SK-N-SH treated with all-trans-retinoic acid at 6 μM for 48 hours (cell line): ENCODE data around the gene UBTD1.

Experiments used
- ATAC-seq: fragments of 200-7000 bp; cut with Tn5 transposase; 3 replicates; pipeline ENCODE4 v1.9.1; 2020; ENCODE audit warnings: mild to moderate bottlenecking, moderate library complexity
- BACH2 ChIP-seq: fragments of 250-450 bp; sonication (Bioruptor Pico); IDR thresholded peaks from 2 replicates; pipeline ENCODE4 v1.9.0; 2021; ENCODE audit warnings: mild to moderate bottlenecking, borderline replicate concordance
- CSDC2 ChIP-seq: fragments of 250-450 bp; sonication (Bioruptor Pico); IDR thresholded peaks from 2 replicates; pipeline ENCODE4 v1.5.0; 2020; ENCODE audit warnings: mild to moderate bottlenecking, moderate library complexity
- ISL1 ChIP-seq: fragments of 250-450 bp; sonication (Bioruptor Pico); IDR thresholded peaks from 2 replicates; pipeline ENCODE4 v2.1.2; 2022; ENCODE audit warnings: mild to moderate bottlenecking, moderate library complexity
- OSR1 ChIP-seq: fragments of 250-450 bp; sonication (Bioruptor Pico); IDR thresholded peaks from 2 replicates; pipeline ENCODE4 v1.8.0; 2022; ENCODE audit warnings: moderate library complexity, mild to moderate bottlenecking, inconsistent platforms
- PPARA ChIP-seq: fragments of 250-450 bp; sonication (Bioruptor Pico); IDR thresholded peaks from 2 replicates; pipeline ENCODE4 v1.5.0; 2020; ENCODE audit warnings: mild to moderate bottlenecking, borderline replicate concordance
- RARB ChIP-seq: fragments of 250-450 bp; sonication (Bioruptor Pico); IDR thresholded peaks from 2 replicates; pipeline ENCODE4 v1.8.0; 2021; ENCODE audit warnings: mild to moderate bottlenecking, moderate library complexity
- SNAI2 ChIP-seq: fragments of 250-450 bp; sonication (Bioruptor Pico); IDR thresholded peaks from 2 replicates; pipeline ENCODE4 v1.5.0; 2020; ENCODE audit warnings: mild to moderate bottlenecking, moderate library complexity
- TCF4 ChIP-seq: fragments of 250-450 bp; sonication (Bioruptor Pico); IDR thresholded peaks from 2 replicates; pipeline ENCODE4 v1.8.0; 2021; ENCODE audit warnings: mild to moderate bottlenecking, moderate library complexity, borderline replicate concordance
- TOX ChIP-seq: fragments of 250-450 bp; sonication (Bioruptor Pico); IDR thresholded peaks from 2 replicates; pipeline ENCODE4 v1.8.0; 2021; ENCODE audit warnings: mild to moderate bottlenecking, moderate library complexity, borderline replicate concordance
- ZC3H10 ChIP-seq: fragments of 250-450 bp; sonication (Bioruptor Pico); IDR thresholded peaks from 2 replicates; pipeline ENCODE4 v1.5.1; 2021; ENCODE audit warnings: mild to moderate bottlenecking, moderate library complexity
- ZFP30 ChIP-seq: fragments of 450-650 bp; formaldehyde crosslinking; IDR thresholded peaks from 2 replicates; pipeline ENCODE4 v1.5.0; 2022; ENCODE audit warnings: mild to moderate bottlenecking, moderate library complexity
- ZNF565 ChIP-seq: fragments of 450-650 bp; formaldehyde crosslinking; conservative IDR thresholded peaks from 2 replicates; pipeline ENCODE4 v1.5.0; 2020; ENCODE audit warnings: low read depth, mild to moderate bottlenecking, moderate library complexity
- ZNF70 ChIP-seq: fragments of 450-650 bp; formaldehyde crosslinking; IDR thresholded peaks from 2 replicates; pipeline ENCODE4 v1.5.0; 2020; ENCODE audit warnings: mild to moderate bottlenecking, moderate library complexity
- ZNF8 ChIP-seq: fragments of 450-650 bp; formaldehyde crosslinking; IDR thresholded peaks from 2 replicates; pipeline ENCODE4 v1.5.0; 2020; ENCODE audit warnings: mild to moderate bottlenecking, moderate library complexity
- TF ChIP-seq, protein P1 (sequence below): fragments of 250-450 bp; sonication (Bioruptor Pico); IDR thresholded peaks from 2 replicates; pipeline ENCODE4 v1.5.1; 2020; ENCODE audit warnings: low read depth, mild to moderate bottlenecking, moderate library complexity
- TF ChIP-seq, protein P2 (sequence below): fragments of 250-450 bp; sonication (Bioruptor Pico); IDR thresholded peaks from 2 replicates; pipeline ENCODE4 v1.8.0; 2021; ENCODE audit warnings: low read depth, mild to moderate bottlenecking, moderate library complexity, borderline replicate concordance
- TF ChIP-seq, protein P3 (sequence below): fragments of 250-450 bp; sonication (Bioruptor Pico); IDR thresholded peaks from 2 replicates; pipeline ENCODE4 v1.8.0; 2020; ENCODE audit warnings: mild to moderate bottlenecking, moderate library complexity, borderline replicate concordance
- TF ChIP-seq, protein P4 (sequence below): fragments of 250-450 bp; sonication (Bioruptor Pico); IDR thresholded peaks from 2 replicates; pipeline ENCODE4 v1.5.1; 2021; ENCODE audit warnings: mild to moderate bottlenecking, moderate library complexity
- TF ChIP-seq, protein P5 (sequence below): fragments of 250-450 bp; sonication (Bioruptor Pico); IDR thresholded peaks from 2 replicates; pipeline ENCODE4 v1.5.0; 2020; ENCODE audit warnings: mild to moderate bottlenecking, moderate library complexity

Gene UBTD1

DNA sequence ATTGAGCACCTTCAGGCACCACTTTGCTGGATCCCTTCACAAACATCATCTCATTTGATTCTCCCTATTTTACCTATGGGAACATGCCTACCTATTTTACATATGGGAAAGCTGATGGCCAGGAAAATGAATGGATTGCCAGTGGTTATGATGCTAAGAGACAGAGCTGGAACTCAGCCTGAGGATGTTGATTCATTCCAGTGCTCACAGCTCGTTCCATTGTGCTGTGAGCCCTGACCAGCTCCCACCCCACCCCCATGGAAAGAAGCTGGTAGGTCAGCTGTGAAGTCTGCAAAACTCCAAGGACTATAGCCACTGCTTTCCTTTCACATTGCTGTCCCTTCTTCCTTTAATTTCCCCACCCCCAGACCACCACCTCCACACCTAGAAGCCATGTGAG lies 9.6 kb downstream of the UBTD1 start (continued):
- TF ChIP-seq, protein P1, sequence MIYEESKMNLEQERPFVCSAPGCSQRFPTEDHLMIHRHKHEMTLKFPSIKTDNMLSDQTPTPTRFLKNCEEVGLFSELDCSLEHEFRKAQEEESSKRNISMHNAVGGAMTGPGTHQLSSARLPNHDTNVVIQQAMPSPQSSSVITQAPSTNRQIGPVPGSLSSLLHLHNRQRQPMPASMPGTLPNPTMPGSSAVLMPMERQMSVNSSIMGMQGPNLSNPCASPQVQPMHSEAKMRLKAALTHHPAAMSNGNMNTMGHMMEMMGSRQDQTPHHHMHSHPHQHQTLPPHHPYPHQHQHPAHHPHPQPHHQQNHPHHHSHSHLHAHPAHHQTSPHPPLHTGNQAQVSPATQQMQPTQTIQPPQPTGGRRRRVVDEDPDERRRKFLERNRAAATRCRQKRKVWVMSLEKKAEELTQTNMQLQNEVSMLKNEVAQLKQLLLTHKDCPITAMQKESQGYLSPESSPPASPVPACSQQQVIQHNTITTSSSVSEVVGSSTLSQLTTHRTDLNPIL (CRISPR knock-in tag) = no peak

DNA sequence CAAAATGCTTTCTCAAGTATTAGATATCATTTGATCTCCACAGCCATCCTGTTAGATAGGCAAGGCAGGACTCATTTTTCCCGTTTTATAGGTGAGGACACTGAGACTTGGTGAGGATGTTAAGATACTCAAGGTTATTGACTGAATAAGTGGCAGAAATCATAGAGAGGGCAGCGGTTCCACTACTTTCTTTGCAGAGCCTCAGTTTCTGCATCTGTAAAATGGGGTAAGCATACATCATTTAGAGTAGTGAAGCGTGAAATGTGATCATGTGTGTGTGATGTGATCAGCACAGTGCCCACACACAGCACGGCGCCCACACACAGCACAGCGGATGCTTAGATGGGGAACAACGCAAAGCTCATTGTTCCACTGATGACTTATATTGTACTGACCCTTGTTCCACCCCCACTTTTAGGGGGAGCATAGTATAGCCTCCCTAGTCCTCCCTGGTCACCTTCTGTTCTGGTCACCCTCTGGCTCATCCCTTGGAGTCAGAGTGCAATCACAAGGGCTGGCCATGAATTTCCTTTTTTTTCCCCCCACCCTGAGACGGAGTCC lies 10.5 kb downstream of the UBTD1 start:
- ATAC-seq = no peak
- TF ChIP-seq BACH2 = no peak
- TF ChIP-seq, all 23 proteins: peak for 0

DNA sequence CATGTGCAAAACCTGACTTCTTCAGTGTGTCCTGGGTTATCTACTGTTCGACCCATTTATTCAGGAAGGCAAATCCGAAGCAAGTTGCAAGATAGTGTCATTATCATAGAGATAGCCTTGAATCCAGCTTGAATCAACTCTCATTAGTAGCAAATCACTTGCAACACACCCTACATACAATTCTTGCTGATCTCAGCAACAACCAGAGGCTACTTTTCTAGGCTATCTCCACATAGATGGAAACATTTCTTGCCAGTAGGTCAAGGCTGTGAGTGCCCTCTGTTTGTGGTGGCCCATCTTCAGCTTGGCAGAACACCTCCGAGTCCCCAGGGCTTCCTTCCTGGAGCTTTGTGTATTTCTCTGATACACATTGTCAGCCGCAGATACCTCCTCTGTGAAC lies 12.0 kb downstream of the UBTD1 start:
- TF ChIP-seq ZNF70 = no peak
- no peak for TF ChIP-seq ZFP30 (CRISPR knock-in tag)
- TF ChIP-seq OSR1 = no peak
- no peak for TF ChIP-seq RARB (CRISPR knock-in tag)
- TF ChIP-seq SNAI2 = no peak
- TF ChIP-seq, protein P2, sequence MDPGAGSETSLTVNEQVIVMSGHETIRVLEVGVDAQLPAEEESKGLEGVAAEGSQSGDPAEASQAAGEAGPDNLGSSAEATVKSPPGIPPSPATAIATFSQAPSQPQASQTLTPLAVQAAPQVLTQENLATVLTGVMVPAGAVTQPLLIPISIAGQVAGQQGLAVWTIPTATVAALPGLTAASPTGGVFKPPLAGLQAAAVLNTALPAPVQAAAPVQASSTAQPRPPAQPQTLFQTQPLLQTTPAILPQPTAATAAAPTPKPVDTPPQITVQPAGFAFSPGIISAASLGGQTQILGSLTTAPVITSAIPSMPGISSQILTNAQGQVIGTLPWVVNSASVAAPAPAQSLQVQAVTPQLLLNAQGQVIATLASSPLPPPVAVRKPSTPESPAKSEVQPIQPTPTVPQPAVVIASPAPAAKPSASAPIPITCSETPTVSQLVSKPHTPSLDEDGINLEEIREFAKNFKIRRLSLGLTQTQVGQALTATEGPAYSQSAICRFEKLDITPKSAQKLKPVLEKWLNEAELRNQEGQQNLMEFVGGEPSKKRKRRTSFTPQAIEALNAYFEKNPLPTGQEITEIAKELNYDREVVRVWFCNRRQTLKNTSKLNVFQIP (CRISPR knock-in tag) = no peak
- TF ChIP-seq TCF4 = no peak
- TF ChIP-seq, protein P3, sequence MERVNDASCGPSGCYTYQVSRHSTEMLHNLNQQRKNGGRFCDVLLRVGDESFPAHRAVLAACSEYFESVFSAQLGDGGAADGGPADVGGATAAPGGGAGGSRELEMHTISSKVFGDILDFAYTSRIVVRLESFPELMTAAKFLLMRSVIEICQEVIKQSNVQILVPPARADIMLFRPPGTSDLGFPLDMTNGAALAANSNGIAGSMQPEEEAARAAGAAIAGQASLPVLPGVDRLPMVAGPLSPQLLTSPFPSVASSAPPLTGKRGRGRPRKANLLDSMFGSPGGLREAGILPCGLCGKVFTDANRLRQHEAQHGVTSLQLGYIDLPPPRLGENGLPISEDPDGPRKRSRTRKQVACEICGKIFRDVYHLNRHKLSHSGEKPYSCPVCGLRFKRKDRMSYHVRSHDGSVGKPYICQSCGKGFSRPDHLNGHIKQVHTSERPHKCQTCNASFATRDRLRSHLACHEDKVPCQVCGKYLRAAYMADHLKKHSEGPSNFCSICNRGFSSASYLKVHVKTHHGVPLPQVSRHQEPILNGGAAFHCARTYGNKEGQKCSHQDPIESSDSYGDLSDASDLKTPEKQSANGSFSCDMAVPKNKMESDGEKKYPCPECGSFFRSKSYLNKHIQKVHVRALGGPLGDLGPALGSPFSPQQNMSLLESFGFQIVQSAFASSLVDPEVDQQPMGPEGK (CRISPR knock-in tag) = no peak
- no peak for TF ChIP-seq ISL1 (CRISPR knock-in tag)
- TF ChIP-seq TOX (CRISPR knock-in tag) = no peak
- TF ChIP-seq CSDC2 (CRISPR knock-in tag) = no peak
- TF ChIP-seq, protein P4, sequence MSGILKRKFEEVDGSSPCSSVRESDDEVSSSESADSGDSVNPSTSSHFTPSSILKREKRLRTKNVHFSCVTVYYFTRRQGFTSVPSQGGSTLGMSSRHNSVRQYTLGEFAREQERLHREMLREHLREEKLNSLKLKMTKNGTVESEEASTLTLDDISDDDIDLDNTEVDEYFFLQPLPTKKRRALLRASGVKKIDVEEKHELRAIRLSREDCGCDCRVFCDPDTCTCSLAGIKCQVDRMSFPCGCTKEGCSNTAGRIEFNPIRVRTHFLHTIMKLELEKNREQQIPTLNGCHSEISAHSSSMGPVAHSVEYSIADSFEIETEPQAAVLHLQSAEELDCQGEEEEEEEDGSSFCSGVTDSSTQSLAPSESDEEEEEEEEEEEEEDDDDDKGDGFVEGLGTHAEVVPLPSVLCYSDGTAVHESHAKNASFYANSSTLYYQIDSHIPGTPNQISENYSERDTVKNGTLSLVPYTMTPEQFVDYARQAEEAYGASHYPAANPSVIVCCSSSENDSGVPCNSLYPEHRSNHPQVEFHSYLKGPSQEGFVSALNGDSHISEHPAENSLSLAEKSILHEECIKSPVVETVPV (CRISPR knock-in tag) = no peak
- TF ChIP-seq BACH2 = no peak
- no peak for TF ChIP-seq ZNF8 (CRISPR knock-in tag)
- TF ChIP-seq, protein P5, sequence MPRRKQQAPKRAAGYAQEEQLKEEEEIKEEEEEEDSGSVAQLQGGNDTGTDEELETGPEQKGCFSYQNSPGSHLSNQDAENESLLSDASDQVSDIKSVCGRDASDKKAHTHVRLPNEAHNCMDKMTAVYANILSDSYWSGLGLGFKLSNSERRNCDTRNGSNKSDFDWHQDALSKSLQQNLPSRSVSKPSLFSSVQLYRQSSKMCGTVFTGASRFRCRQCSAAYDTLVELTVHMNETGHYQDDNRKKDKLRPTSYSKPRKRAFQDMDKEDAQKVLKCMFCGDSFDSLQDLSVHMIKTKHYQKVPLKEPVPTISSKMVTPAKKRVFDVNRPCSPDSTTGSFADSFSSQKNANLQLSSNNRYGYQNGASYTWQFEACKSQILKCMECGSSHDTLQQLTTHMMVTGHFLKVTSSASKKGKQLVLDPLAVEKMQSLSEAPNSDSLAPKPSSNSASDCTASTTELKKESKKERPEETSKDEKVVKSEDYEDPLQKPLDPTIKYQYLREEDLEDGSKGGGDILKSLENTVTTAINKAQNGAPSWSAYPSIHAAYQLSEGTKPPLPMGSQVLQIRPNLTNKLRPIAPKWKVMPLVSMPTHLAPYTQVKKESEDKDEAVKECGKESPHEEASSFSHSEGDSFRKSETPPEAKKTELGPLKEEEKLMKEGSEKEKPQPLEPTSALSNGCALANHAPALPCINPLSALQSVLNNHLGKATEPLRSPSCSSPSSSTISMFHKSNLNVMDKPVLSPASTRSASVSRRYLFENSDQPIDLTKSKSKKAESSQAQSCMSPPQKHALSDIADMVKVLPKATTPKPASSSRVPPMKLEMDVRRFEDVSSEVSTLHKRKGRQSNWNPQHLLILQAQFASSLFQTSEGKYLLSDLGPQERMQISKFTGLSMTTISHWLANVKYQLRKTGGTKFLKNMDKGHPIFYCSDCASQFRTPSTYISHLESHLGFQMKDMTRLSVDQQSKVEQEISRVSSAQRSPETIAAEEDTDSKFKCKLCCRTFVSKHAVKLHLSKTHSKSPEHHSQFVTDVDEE (CRISPR knock-in tag) = no peak
- no peak for TF ChIP-seq ZC3H10 (CRISPR knock-in tag)
- no peak for ATAC-seq

DNA sequence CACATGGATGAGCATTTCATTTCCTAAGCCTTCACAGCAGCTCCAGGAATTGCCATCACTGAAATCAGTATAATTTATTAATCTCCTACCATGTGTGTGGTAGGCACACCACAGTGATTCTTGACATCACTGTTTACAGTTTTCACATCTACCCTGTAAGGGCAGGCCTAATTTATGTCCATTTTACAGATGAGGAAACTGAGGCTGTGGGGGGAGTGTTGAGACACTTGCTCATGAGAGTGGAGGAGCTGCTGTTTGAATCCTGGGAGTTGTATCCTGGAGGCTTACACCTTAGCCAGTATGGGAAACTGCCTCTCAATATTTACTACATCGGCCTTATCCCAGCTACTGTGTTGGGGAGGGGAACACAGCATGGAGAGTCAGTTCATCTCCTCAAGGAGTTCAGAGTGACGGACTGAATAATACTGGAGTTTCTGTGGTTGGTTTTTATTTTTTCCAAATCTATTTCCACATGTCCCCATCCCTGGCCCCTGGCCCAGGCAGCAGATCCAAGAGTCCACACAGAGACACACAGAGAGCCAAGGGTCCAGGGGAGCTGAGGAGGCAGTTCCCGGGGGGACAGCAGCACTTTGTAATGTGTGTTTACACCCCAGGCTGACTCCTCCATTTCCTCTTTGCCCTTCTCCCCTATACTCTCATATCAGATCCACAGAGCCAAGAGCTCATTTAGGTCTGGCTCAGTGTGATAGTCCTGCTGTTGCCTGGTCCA lies 13.2 kb downstream of the UBTD1 start:
- ATAC-seq = no peak
- TF ChIP-seq ZNF565 (CRISPR knock-in tag) (no peak), CSDC2 (CRISPR knock-in tag) (no peak), PPARA (CRISPR knock-in tag) (no peak)
- TF ChIP-seq, all 23 proteins: peak for 0
